Activated CD8-positive, alpha-beta memory T cell treated with anti-CD3 and anti-CD28 coated beads for 4 hours (primary cell): ENCODE results near the gene GALNT17.

Source experiments
- DNase-seq, 2 donors: peaks; one replicate each; pipeline ENCODE4 v3.0.0-alpha.2; 2020; ENCODE audit warnings: low read depth in 2 of 2

The GALNT17 gene

DNA sequence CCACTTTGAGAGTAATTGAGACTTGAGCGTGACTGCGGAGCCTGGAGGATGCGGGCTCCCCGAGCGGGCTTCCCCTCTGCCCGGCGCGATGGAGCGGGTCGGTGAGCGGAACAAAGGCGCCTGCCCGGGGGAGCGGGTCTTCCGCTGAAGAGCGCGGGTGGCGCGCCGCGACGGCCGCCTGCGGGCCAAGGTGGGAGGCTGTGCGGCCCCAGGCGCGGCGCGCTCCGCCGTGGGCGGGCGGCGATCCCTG lies at the start of gene GALNT17:
Gene GALNT17, plus strand, starts transcription at position 18 of the 250 bp plus-strand sequence.
- no peak for DNase-seq

DNA sequence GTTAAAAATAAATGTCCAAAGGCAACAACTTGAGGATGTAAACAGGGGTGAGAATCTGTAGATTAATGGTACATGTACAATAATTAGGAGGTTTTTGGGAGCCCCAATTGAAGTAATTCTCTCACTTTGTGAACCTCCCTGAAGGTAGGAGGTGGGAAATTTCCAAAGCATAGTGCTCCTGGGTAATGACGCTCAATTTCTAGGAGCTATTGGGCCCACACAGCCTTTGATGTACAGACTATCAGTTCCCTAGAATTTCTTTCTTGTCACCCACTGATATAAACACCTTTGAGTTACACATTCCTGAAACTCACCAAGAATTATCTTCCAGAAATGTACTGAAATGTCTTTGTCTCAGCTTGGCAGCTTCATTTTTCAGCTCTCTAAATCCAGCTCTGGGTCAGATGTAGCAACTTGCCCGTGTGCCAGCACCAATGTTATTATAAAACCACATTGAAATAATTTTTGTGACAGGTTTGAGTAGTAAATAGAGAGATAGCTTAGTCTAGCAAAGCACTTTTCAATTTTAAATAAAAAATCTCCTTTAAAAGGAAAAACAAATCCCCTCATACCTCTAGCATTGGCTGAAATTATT lies 36.6 kb upstream of the GALNT17 start:
- DNase-seq = no peak

DNA sequence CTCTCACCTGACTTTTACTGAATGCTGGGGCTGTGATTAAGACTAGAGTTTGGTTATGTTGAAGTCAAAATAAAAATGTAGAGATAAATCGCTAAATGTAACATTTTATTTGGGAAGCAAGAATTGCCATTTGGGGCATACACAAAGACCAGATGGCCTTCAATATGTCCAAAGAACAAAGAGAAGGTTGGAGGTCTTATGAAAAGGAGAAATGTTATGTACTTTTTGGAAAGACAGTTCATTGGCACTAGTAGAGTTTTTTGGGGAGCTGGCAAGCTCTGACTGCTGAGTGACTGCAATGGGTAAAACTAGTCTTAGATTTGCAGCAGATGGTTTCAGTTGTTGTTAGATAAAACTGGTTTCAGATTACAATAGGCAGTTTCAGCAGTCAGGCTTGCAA lies 35.6 kb upstream of the GALNT17 start:
- DNase-seq = no peak

DNA sequence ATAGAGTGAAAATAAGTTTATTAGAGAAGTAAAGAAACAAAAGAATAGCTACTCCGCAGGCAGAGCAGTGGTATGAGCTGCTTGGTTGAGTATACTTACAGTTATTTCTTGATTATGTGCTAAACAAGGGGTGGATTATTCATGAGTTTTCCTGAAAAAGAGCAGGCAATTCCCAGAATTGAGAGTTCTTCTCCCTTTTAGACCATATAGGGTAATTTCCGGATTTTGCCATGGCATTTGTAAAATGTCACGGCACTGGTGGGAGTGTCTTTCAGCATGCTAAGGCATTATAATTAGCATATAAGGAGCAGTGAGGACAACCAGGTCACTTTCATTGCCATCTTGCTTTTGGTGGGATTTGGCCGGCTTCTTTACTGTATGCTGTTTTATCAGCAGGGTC lies 25.7 kb upstream of the GALNT17 start:
- no peak for DNase-seq

DNA sequence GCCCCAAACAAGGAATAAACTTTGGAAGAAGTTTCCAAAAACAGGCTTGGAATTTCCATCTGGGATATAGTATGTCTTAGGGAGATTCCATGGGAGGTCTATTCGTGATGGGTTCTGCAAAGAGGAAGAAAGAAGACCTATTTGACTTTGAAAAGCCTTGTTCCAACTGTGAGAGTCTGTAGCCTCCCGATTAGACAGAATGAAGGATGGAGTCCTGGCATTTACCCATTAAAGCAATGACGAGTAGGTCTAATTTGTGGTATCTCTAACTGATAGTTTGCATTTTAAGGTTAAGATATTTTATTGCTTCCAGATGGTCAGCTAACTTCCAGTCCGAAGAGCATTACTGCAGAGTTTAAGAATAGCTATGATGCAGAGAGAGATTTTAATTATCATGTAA lies 19.5 kb upstream of the GALNT17 start:
- DNase-seq = no peak

DNA sequence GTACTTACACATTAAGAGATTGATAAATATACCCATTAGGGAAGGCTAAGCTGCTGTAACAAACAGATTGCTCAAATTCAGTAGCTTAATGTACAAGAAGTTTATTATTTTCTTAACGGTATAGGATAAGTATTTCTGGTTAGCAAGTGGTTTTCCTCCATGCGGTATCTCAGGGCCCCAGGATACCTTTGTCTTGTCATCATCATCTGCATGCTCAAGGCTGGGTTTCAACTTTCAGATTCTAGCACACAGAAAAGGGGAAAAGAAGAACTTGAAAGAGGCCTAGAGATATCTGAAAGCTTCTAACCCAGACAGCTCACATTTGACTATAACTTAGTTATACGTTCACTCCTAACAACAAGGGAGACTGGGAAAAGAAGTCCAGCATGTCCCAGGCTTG lies 11.8 kb upstream of the GALNT17 start:
- DNase-seq = no peak

DNA sequence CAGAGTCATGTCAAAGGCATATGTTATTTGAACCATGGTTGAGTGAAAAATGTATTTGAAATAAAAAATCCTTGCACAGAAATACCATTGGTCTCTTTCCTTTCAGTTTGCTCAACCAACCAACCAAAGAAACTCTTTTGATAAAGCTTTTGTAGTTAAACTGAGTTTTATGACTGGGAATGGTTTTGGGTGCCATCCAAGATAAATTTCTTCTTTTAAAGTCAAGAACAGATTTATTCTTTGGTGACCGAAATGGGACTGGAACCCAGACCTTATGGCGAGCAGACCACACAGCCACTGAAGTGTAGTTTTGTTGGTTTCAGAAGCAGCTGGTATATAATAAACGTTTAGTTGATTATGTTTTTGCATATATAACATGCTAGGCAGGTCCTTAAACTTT lies 2.8 kb upstream of the GALNT17 start:
- DNase-seq = no peak

DNA sequence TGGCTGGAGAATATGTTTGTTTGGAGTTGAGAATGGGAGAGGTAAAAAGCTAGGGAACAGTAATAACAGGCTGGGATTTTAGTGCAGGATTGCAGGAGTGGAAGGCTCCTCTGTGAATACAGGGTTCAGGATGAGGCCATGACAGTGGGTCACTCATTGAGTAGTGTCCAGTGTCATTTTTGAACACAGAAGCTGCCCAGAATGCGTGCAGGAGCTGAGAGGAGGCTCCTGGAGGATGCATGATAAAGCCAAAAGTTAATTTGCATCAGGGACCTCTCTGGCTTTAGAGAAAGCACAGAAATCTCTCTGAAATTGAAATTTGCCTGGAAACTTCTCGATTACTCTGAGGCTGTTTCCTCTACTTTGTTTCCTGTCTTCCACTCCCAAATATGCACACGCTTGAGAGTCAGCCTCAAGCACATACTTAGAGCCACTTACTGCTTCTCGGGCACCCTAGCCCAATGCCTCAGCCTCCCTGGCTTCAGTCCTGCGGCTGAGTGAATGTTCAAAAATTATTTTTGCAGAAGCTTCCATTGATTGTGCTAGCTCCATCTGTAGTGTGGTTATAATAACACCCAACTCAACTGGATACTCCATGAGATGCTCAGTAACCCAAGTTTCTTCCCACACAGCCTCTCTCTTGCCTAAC lies 1.8 kb upstream of the GALNT17 start:
- DNase-seq = no peak

DNA sequence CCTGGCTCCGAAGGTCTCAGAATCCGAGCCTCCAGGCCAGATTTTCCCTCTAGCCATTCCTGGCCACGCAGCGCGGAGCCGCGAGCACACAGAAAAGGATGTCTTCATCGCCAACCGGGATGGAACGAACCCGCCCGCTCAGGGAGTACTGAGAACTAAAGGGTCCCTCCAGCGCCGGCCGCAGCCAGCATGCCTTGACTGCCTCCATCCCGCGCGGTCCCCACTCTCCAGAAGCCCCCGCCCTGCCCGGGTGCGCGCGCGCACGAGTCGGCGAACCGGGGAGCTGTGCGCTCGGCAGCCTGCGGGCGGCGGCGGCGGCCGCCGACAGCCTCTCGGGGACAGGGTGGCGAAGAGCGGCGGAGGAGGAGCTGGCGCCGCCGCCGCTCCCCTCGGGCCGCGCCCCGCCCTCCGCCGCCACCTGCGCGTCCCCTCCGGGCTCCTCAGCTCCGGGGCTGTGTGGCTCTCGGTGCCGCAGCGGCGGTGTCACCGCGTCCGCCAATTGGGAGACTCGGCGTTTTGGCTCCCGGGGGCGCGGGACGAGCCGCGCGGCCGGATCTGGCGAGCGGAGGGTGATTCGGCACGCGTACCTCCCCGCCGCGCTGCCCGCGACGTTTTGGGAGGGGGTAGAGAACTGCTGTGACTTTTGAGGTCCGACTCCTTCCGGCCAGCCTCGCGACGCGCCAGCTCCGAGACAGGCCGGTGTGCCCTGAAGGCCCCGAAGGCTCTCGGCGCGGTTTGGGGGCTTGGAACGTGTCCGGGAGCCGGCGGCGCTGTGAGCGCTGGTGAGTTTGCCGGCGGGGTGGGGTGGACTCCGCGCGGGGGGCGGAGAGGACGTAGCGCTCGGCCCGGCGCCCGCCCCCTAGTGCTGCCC lies 453 bp upstream of the GALNT17 start:
- DNase-seq = no peak

DNA sequence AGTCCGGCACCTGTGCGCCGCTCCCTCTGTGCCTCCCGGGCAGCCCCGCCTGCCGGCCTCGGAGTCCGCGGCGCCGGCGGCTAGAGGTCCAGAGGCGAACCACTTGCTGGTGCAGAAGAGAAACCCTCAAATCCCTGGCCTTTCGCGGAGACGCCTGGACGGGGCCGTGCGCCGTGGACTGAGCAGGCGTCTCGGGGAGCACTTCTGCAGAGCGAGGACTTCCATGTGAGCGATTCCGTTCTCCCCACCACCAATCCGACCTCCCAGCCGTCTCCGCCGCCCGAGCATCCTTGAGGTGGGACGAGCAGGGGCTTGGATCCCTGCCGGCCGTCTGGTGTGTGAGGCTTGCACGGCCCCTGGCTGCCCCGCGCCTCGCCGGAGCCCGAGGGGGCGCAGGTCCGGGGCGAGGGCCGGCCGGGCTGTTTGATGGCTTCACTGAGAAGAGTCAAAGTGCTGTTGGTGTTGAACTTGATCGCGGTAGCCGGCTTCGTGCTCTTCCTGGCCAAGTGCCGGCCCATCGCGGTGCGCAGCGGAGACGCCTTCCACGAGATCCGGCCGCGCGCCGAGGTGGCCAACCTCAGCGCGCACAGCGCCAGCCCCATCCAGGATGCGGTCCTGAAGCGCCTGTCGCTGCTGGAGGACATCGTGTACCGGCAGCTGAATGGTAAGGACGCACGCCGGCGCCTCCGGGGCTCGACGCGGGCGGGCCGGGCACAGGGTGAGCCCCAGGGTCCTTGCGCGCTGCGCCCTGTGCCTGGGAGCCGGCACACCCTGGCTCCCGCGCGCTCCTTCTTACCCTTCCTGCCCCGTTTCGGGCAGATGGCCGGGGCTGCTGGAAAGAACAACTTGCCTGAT lies 660 bp downstream of the GALNT17 start:
- no peak for DNase-seq

DNA sequence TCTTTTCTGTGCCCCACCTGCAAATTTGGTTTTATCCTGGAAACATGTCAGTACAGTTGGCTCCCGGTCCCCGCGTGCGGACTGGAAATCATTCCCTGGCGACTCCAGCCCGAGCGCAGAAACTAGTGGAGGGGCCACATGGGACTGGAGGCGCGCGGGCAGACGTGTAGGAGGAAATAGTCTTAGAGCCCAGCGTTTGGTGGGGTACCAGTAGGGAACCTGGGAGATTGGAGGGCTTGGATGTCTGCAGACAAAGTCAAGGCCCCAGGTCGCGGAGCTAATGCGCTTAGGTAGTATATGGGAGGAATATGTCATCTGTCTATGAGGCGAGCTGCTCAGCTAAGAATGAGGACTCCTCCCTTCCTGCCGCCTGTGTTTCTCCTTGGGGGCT lies 1.3 kb downstream of the GALNT17 start:
- DNase-seq = no peak

DNA sequence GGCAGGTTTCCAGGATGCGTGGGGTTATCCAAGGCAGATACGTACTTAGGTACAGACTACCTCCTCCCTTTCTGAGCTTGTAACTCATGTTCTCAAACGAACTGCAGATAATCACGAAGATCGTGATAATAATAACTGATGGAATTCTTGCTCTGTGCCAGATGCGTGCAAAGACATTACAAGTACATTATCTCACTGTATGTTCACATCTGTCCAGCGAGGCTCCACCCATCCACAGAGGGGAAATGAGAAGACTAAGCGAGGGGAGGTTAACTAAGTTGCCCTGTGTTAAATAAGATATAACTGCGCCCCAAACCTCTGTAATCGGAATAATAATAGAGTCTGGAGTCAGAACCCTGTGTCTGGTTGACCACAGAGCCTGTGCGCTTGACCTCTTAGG lies 1.9 kb downstream of the GALNT17 start:
- no peak for DNase-seq

DNA sequence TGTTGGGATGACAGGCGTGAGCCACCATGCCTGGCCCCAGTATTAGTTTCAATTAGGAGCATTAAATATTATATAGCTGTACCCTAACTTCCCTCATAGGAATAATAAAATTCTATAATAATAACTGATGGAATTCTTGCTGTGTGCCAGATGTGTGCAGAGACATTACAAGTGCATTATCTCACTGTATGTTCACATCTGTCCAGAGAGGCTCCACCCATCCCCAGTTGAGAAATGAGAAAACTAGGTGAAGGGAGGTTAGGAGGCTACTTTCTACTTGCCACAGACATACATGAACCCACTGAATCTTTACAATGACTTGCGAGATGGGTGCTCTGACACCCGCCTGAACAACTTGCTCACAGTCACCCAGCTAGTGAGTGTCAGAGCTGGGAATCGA lies 3.2 kb downstream of the GALNT17 start:
- DNase-seq = no peak

DNA sequence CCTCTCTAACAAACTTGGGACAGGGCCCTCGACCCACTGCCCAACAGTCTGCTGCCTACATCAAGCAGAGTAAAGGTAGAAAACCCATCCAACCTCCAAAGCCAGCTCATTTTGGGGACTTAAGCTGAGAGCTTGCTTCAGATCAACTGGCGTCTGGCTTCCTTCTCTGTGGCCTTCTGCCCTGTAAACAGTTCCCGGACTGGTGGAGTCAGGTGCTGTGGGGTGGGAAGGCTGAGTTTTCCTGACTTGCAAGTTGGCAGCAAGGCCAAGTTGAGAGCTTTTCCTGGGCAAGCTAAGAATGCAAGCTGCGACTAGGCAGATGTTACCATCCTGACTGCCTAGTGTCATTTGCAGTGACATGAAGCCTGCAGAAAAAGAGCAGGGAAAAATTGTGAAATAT lies 3.7 kb downstream of the GALNT17 start:
- DNase-seq = no peak

DNA sequence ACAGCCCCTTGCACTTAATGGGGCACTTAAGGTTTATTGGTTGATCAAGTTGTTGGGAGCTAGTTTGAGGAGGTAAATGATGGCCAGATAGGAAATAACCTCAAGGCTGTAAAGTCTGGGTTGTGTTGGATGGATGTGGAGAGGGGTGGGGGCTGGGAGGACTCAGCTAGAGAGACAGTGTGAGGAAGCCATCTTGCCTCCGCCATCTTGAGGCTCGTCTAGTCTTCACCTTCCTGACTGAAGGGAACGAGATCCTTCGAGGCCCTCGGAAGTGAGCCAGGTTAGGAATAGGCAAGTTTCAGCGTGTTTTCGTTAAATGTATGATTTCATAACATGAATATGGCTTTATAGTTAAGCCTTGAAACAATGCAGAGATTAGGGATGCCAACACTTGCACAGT lies 5.5 kb downstream of the GALNT17 start:
- no peak for DNase-seq

DNA sequence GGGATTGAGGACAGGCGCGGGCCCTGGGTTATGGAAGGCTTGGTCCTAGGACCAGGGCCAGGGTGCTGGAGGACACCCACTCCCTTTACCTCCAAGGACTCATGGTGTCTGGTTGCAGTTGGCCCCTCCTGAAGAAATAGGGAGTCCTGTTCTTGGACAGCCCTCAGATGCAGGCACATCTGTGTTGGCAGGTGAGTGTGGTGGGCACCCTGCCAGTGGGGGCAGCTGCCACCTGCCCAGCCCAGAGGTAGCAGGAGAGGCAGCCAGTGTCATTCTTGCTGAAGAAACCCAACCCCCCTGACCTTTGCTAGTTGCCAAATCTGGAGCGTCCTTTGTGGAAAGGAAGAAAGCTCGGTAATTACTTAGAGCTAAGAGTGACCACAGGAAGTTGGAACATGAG lies 8.3 kb downstream of the GALNT17 start:
- DNase-seq = no peak

DNA sequence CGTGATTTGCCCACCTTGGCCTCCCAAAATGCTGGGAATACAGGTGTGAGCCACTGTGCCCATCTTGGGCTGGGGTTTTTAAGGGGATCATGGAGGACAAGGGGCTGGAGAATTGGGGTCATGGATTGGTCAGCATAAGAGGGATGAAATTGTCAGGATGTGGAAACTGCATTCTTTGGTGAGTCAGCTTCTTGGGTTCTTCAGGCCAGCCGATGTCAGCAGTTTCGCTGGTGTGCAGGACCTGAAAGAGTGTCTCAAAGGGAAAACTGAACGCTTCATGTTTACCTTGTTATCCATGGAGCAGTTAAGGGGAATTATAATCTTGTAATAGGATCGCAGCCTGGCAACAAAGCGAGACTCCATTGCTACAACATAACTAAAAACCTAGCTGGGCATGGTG lies 13.0 kb downstream of the GALNT17 start:
- DNase-seq = no peak

DNA sequence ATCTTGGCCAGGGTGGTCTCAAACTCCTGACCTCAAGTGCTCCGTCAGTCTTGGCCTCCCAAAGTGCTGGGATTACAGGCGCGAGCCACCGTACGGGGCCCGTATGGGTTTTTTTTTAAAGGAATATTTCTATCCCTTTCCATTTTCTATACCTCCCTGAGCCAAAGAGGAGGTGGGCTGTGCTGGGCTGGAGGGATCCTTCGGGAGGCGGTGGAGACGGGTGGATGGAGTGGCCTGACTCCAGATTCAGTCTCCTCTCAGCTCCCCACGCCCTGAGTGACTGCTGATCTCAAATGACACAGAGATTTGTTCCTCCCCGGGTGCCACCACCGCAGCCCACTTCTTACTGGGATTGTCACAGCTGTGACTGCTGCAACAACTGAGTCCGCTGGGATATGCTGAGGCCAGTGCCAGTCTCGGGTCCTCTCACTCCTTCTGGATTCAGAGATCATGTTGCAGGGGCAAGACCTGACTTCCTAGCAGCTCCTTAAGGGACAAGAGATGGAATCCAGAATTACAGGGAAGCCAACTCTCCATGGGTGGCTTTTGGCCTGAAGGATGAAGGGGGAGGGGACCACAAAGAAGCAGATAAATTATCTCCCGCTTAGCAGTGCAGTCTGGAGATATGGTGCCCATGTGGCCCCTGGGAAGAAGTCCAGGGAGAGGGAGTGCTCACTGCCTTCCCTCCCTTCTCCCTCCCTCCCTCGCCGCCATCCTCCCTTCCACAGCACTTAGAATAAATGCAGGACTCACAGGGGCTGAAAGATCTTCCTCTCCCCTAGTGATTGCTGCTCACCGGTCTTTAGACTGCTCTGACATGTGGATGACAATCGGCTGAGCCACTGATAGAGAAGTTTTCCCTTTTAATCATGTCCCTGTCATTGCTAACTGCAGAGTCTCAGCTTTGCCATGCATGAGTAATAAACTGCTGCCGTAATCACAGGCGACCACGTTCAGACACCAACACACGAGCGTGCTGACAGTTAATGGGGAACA lies 14.3 kb downstream of the GALNT17 start:
- DNase-seq = no peak

DNA sequence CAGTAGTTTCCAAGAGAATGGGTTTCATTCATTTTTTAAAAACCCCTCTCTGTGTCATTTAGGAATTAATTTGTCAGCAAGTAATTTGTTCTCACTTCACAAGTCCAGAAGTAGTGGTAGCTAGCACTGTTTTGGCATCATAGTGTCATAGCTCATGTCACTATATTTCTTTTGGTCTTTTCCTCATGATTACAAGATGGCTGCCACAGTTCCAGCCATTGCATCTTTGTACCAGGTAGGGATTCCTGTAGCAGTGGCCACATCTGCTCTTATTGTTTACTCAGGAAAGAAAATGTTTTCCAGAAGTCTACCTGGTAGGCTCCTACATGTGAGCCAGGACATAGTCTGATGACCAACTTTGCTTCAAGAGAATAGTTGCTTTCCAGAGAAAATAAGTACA lies 16.2 kb downstream of the GALNT17 start:
- no peak for DNase-seq

DNA sequence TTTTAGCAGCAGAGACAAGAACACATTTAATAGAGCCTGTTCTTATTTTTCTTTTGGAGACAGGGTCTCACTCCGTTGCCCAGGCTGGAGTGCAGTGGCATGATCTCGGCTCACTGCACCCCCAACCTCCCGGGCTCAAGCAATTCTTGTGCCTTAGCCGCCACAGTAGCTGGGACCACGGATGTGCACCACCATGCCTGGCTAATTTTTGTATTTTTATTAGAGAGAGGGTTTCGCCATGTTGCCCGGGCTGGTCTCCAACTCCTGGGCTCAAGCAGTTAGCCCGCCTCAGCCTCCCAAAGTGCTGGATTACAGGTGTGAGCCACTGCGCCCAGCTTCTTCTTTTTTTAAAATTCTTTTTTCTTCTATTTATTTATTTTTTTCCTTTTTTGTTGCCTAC lies 23.3 kb downstream of the GALNT17 start:
- DNase-seq = no peak

DNA sequence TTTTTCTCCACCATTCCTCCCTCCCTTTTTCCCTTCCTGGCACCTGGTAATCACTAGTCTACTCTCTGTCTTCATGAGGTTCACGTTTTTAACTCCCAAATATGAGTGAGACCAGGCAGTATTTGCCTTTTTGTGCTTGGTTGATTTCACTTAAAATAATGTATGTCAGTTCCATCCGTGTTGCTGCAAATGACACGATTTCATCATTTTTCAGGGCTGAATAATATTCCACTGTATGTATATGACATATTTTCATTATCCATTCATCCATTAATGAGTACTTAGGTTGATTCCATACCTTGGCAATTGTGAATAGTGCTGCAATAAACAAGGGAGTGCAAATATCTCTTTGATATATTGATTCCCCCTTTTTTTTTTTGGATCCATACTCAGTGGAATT lies 25.8 kb downstream of the GALNT17 start:
- no peak for DNase-seq
